Erythroblast (primary cell): ENCODE measurements around the gene FAH.

Source experiments
- DNase-seq, 2 experiments: peaks; one replicate each; lab custom pipeline; 2025; lab: John Stamatoyannopoulos, UW
- GATA1 ChIP-seq: IDR thresholded peaks from 2 replicates; pipeline ENCODE4 v1.6.1; 2011; ENCODE audit warnings: low read depth, mild to moderate bottlenecking, control low read depth, low read length, moderate library complexity
- POLR2A ChIP-seq: IDR thresholded peaks from 2 replicates; pipeline ENCODE4 v1.6.1; 2011; ENCODE audit warnings: mild to moderate bottlenecking, low read length

The FAH gene

GRCh38 chr15:80171787-80172186 lies 19.0 kb downstream of the FAH start:
- DNase-seq, result no peak
- TF ChIP-seq POLR2A, result no peak

GRCh38 chr15:80172401-80172800 lies 19.6 kb downstream of the FAH start:
- TF ChIP-seq POLR2A (no peak), GATA1 (no peak)
- DNase-seq, result no peak

- DNase-seq, result peak; percentile 67 to 85
- TF ChIP-seq POLR2A, result no peak
Measured at GRCh38 chr15:80173022-80173759, 20.4 kb downstream of the FAH start.

GRCh38 chr15:80174017-80174746 lies 21.4 kb downstream of the FAH start:
- DNase-seq, result peak in 1 of 2 experiments; percentile 13
- no peak for TF ChIP-seq GATA1
- TF ChIP-seq POLR2A, result no peak

GRCh38 chr15:80175436-80175835 lies 22.6 kb downstream of the FAH start:
- no peak for TF ChIP-seq GATA1
- TF ChIP-seq POLR2A, result no peak
- DNase-seq, result peak in 1 of 2 experiments; percentile 9

- no peak for DNase-seq
- TF ChIP-seq POLR2A (no peak), GATA1 (no peak)
Measured at GRCh38 chr15:80176443-80176842, 23.6 kb downstream of the FAH start.

GRCh38 chr15:80177156-80177555 lies 24.4 kb downstream of the FAH start:
- TF ChIP-seq GATA1 (no peak), POLR2A (no peak)
- DNase-seq, result no peak

GRCh38 chr15:80179025-80179759 lies 26.4 kb downstream of the FAH start:
- TF ChIP-seq POLR2A, result no peak
- no peak for TF ChIP-seq GATA1
- DNase-seq, result no peak

GRCh38 chr15:80179935-80180334 lies 27.1 kb downstream of the FAH start:
- DNase-seq, result no peak
- TF ChIP-seq POLR2A (no peak), GATA1 (no peak)

- no peak for DNase-seq
- no peak for TF ChIP-seq GATA1
- TF ChIP-seq POLR2A, result no peak
Measured at GRCh38 chr15:80180468-80180867, 27.7 kb downstream of the FAH start.

GRCh38 chr15:80180986-80181385 lies 28.2 kb downstream of the FAH start:
- DNase-seq, result no peak
- TF ChIP-seq GATA1 (no peak), POLR2A (no peak)

GRCh38 chr15:80182611-80183261 lies 29.9 kb downstream of the FAH start:
- TF ChIP-seq GATA1 (no peak), POLR2A (no peak)
- DNase-seq, result no peak

- TF ChIP-seq POLR2A (no peak), GATA1 (no peak)
- no peak for DNase-seq
Measured at GRCh38 chr15:80183306-80183705, 30.5 kb downstream of the FAH start.
